C4-2B (cell line): Measurements from ENCODE around the gene SHMT2.

Experiments used
- ZFX ChIP-seq: fragments of 450-650 bp; IDR thresholded peaks from 2 replicates; pipeline ENCODE4 v1.6.1; 2017
- TF ChIP-seq, protein P1 (sequence below): fragments of 450-650 bp; conservative IDR thresholded peaks from 2 replicates; pipeline ENCODE4 v1.5.1; 2017; ENCODE audit warnings: mild to moderate bottlenecking

DNA sequence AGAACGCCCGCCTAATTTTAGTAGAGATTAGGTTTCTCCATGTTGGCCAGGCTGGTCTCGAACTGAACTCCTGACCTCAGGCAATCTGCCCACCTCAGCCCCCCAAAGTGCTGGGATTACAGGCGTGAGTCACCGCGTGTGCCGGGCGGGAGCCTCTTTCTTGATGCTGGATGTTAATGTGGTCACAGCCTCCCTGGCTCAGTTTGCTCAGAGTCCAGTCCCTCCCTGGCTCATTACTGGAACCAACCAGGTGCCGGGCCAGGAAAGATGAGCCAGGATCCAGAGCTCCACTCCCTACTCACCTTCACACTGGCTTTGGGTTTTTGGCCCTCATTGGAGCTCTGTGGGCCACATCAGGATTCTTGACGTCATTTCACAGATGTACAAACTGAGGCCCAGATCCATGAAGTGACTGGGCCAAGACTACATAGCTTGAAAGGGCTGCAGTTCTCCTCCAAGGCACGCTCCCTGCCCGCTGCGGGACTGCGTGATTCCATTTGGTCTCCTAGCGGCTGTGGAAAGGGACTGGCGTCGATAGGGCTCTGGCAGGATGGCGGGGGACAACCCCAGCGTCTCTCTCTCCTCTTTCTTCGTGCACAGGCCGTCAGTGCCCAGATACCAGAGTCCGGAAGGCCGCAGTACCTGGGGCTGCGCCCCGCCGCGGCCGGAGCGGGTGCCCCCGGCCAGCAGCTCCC is 5.1 kb upstream of the SHMT2 start:
- TF ChIP-seq, protein P1, sequence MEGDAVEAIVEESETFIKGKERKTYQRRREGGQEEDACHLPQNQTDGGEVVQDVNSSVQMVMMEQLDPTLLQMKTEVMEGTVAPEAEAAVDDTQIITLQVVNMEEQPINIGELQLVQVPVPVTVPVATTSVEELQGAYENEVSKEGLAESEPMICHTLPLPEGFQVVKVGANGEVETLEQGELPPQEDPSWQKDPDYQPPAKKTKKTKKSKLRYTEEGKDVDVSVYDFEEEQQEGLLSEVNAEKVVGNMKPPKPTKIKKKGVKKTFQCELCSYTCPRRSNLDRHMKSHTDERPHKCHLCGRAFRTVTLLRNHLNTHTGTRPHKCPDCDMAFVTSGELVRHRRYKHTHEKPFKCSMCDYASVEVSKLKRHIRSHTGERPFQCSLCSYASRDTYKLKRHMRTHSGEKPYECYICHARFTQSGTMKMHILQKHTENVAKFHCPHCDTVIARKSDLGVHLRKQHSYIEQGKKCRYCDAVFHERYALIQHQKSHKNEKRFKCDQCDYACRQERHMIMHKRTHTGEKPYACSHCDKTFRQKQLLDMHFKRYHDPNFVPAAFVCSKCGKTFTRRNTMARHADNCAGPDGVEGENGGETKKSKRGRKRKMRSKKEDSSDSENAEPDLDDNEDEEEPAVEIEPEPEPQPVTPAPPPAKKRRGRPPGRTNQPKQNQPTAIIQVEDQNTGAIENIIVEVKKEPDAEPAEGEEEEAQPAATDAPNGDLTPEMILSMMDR: no peak
- no peak for TF ChIP-seq ZFX
